Immature natural killer cell (primary cell): ENCODE data around the gene ADGRB2. TPM values are rescaled to one million over a fixed set of nuclear protein-coding genes. Genes with fewer than 3 reads are reported as not detected.

ENCODE experiments used
- DNase-seq, 3 donors: peaks; one replicate each; pipeline ENCODE4 v3.0.0; 2022; ENCODE audit warnings: mixed read lengths in 1 of 3
- H3K27ac Mint-ChIP-seq, 6 donors: one replicate each; pipeline ENCODE4 v1.8.0; 2020; ENCODE audit warnings: mixed read lengths in 6 of 6, mild to moderate bottlenecking in 5 of 6, inconsistent platforms in 4 of 6, moderate library complexity in 3 of 6
- H3K27me3 Mint-ChIP-seq, 3 donors: one replicate each; pipeline ENCODE4 v1.8.0; 2020 to 2021; ENCODE audit warnings: low read depth in 3 of 3, mild to moderate bottlenecking in 3 of 3, mixed read lengths in 3 of 3, moderate library complexity in 3 of 3, inconsistent platforms in 1 of 3
- H3K36me3 Mint-ChIP-seq, 3 donors: one replicate each; pipeline ENCODE4 v1.8.0; 2020; ENCODE audit warnings: mixed read lengths in 3 of 3, inconsistent platforms in 2 of 3, mild to moderate bottlenecking in 2 of 3
- H3K4me1 Mint-ChIP-seq, 2 donors: one replicate each; pipeline ENCODE4 v1.8.0; 2020; ENCODE audit warnings: inconsistent platforms in 2 of 2, mild to moderate bottlenecking in 2 of 2, mixed read lengths in 2 of 2, moderate library complexity in 1 of 2
- H3K4me3 Mint-ChIP-seq, 5 donors: one replicate each; pipeline ENCODE4 v1.8.0; 2020; ENCODE audit warnings: mild to moderate bottlenecking in 5 of 5, mixed read lengths in 5 of 5, inconsistent platforms in 3 of 5, moderate library complexity in 3 of 5
- H3K9me3 Mint-ChIP-seq, 6 donors: one replicate each; pipeline ENCODE4 v1.8.0; 2020; ENCODE audit warnings: mild to moderate bottlenecking in 6 of 6, mixed read lengths in 6 of 6, inconsistent platforms in 4 of 6, moderate library complexity in 3 of 6
- polyA plus RNA-seq, 3 donors: library from polyadenylated mRNA; unstranded; fragments of 300-500 nt; fragmentation: Illumina TruSeq; gene quantifications; one replicate each; pipeline ENCODE4 v1.2.3, GENCODE V29; 2021

Gene ADGRB2
- polyA plus RNA-seq, 3 donors from 2014 or later = 0.36 to 2.1 TPM; not detected in 1

DNA sequence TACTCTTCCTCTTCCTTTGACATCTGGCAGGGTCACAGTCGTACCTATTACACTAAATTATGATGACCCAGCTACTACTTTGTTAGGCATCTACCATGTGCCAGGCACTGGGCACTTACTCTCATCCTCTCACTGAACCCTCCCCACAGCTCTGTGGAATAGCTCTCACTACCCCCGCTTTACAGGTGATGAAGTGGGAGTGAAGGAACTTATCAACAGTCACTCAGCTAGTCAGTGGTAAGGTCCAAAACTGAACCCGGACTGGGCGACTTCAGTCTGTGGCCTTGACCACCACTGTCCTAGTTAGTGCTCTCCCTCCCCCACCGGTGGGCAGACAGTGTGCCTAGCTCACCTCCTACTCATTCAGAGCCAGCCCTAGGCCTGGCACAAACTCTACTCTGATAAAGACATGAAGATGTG, 12.3 kb downstream of the ADGRB2 start:
- H3K27ac Mint-ChIP-seq = peak overlapping the region; percentile 75 to 93 (median 86)
- H3K4me1 Mint-ChIP-seq = peaks cover 70 to 72% of the 10 kb centered on the region in 2 donors
- H3K27me3 Mint-ChIP-seq = peaks cover 0 to 6% (median 3%) of the 10 kb centered on the region in 3 donors
- no peak for DNase-seq
- H3K4me3 Mint-ChIP-seq = peak overlapping the region; percentile 63 to 88 (median 86)
- peaks cover 0 to 2% (median 0%) of the 10 kb centered on the region in 3 donors for H3K36me3 Mint-ChIP-seq
- H3K9me3 Mint-ChIP-seq = no peaks in the 10 kb centered on the region

DNA sequence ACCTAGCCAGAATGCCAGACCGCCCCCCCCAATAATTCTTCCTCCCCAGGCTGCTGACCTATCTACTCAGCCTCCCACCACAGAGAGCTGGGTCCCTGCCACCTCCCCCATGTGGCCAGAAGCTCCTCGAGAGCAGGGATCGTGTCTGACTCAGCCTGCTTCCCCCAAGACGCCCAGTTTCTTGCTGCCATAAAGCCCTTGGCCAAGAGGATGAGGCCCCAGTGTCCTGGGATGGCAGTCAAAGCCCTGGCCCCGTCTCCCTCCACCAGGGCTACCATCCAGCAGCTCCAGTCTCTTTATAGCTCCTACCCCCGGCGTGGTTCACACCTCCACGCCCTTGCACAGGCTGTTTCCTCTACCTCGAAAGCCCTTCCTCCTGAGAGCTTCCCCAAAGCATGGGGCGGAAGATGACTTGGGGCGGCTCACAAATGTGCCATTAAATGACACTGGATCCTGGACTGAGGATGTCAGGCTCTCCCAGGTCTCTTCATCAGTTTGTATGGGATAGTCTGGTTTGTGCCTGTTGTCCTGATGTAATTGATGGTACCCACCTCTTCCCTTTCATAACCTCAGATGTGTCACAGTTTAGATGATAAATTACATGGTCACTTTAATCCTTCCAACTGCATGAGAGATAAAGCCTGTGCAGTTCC, 13.2 kb downstream of the ADGRB2 start:
- Mint-ChIP-seq H3K27me3 (peaks cover 0 to 8% (median 3%) of the 10 kb centered on the region in 3 donors), H3K9me3 (no peaks in the 10 kb centered on the region), H3K4me1 (peaks cover 78 to 81% of the 10 kb centered on the region in 2 donors), H3K27ac (peak overlapping the region; percentile 75 to 94 (median 92)), H3K4me3 (peak overlapping the region; percentile 78 to 86 (median 80)), H3K36me3 (peaks cover 0 to 4% (median 0%) of the 10 kb centered on the region in 3 donors)
- peak; percentile 70 to 74 (median 73) for DNase-seq

- DNase-seq = peak in 1 of 3 donors; percentile 20
- H3K27ac Mint-ChIP-seq = peak overlapping the region; percentile 75 to 94 (median 92)
- H3K4me1 Mint-ChIP-seq = peaks cover 85 to 88% of the 10 kb centered on the region in 2 donors
Observed at GRCh38 chr1:31749785-31750735, 14.1 kb downstream of the ADGRB2 start.

DNA sequence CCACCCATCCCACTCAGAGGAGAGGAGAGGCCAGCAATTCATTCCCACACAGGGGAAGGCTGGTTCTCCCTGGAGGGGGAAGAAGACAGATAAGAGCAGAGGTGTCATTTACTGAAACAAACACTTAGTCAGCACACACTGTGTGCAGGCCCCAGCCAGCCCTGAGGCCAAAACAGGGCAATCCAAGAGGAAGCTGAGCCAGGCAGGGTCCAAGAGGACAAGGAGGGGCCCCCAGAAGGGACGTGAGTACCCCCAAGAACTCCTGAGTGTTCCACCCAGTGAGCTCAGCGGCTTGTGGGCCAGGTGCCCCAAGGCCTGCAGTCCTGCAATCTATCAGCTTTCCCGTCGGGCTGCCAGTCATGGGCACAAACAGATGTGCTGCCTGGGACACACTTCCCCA, 15.8 kb downstream of the ADGRB2 start:
- H3K4me3 Mint-ChIP-seq = peak overlapping the region; percentile 31 to 86 (median 51)
- H3K27me3 Mint-ChIP-seq = peaks cover 0 to 10% (median 3%) of the 10 kb centered on the region in 3 donors
- H3K4me1 Mint-ChIP-seq = peaks cover 81 to 84% of the 10 kb centered on the region in 2 donors
- no peak for DNase-seq
- H3K9me3 Mint-ChIP-seq = no peaks in the 10 kb centered on the region
- peaks cover 0 to 4% (median 0%) of the 10 kb centered on the region in 3 donors for H3K36me3 Mint-ChIP-seq
- peak overlapping the region in 5 of 6 donors; percentile 55 to 96 (median 67) for H3K27ac Mint-ChIP-seq

More at GRCh38 chr1:31749785-31750735, 14.1 kb downstream of the ADGRB2 start:
- Mint-ChIP-seq H3K4me3 (peak overlapping the region; percentile 78 to 86 (median 80)), H3K9me3 (no peaks in the 10 kb centered on the region), H3K27me3 (peaks cover 0 to 8% (median 3%) of the 10 kb centered on the region in 3 donors), H3K36me3 (peaks cover 0 to 4% (median 0%) of the 10 kb centered on the region in 3 donors)

DNA sequence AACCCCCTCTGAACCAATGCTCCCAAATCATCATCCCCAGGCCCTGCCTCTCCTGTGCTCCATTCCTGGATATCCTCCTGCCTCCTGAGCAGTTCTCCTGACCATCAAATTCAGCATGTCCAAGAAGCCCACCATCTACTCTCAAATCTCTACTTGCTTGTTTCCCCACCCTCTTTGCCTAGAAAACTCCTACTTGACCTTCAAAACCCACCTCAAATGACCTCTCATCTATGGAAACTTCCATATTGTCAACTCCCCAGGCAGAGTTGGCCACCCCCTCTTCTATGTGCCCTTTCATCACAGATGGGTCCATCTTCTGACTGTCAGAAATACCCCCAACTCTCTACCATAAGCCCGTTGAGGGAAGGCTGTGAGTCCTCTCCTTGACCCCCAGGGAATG, 16.8 kb downstream of the ADGRB2 start:
- Mint-ChIP-seq H3K27ac (peak overlapping the region; percentile 81 to 96 (median 90)), H3K36me3 (peaks cover 0 to 4% (median 0%) of the 10 kb centered on the region in 3 donors), H3K4me1 (peaks cover 70 to 75% of the 10 kb centered on the region in 2 donors), H3K4me3 (peak overlapping the region; percentile 79 to 92 (median 87)), H3K9me3 (no peaks in the 10 kb centered on the region), H3K27me3 (peaks cover 0 to 8% (median 3%) of the 10 kb centered on the region in 3 donors)
- DNase-seq = no peak

DNA sequence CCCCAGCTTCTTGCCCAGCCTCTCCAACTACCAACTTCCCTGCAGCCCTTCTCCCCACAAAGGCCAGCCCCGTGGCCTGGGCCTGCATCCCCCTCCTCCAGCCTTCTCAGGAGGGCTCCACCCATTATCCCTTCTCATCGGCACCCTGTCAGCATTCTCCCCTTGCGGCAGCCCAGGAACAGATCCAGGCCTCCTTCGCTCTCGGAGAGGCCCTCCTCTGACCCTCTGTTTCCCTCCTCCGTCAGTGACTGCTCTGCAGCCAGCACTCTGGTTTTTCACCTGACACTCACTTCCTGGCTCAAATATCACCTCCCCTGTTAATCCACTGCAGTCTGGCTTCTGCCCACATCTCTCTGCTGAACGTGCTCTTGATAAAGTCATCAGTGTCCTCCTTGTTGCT, 17.5 kb downstream of the ADGRB2 start:
- Mint-ChIP-seq H3K9me3 (no peaks in the 10 kb centered on the region), H3K27ac (peak overlapping the region; percentile 81 to 96 (median 90)), H3K4me1 (peaks cover 64 to 70% of the 10 kb centered on the region in 2 donors), H3K36me3 (peaks cover 0 to 4% (median 0%) of the 10 kb centered on the region in 3 donors), H3K27me3 (peaks cover 0 to 8% (median 3%) of the 10 kb centered on the region in 3 donors), H3K4me3 (peak overlapping the region; percentile 79 to 92 (median 87))
- peak; percentile 39 to 54 (median 45) for DNase-seq

GRCh38 chr1:31745946-31746670, 18.0 kb downstream of the ADGRB2 start:
- no peaks in the 10 kb centered on the region for H3K9me3 Mint-ChIP-seq
- DNase-seq = no peak
- H3K27ac Mint-ChIP-seq = peak overlapping the region; percentile 81 to 96 (median 90)
- peaks cover 0 to 8% (median 3%) of the 10 kb centered on the region in 3 donors for H3K27me3 Mint-ChIP-seq
- peak overlapping the region; percentile 79 to 92 (median 87) for H3K4me3 Mint-ChIP-seq
- H3K4me1 Mint-ChIP-seq = peaks cover 58 to 65% of the 10 kb centered on the region in 2 donors
- H3K36me3 Mint-ChIP-seq = peaks cover 0 to 4% (median 0%) of the 10 kb centered on the region in 3 donors

GRCh38 chr1:31745096-31745945, 18.8 kb downstream of the ADGRB2 start:
- Mint-ChIP-seq H3K4me1 (peaks cover 50 to 57% of the 10 kb centered on the region in 2 donors), H3K27ac (peak overlapping the region in 2 of 6 donors; percentile 9 to 32), H3K36me3 (peaks cover 0 to 8% (median 0%) of the 10 kb centered on the region in 3 donors), H3K4me3 (peak overlapping the region in 4 of 5 donors; percentile 41 to 87 (median 68)), H3K9me3 (no peaks in the 10 kb centered on the region), H3K27me3 (peaks cover 0 to 8% (median 3%) of the 10 kb centered on the region in 3 donors)
- DNase-seq = peak; percentile 54 to 64 (median 55)

GRCh38 chr1:31744165-31744888, 19.8 kb downstream of the ADGRB2 start:
- DNase-seq = no peak

DNA sequence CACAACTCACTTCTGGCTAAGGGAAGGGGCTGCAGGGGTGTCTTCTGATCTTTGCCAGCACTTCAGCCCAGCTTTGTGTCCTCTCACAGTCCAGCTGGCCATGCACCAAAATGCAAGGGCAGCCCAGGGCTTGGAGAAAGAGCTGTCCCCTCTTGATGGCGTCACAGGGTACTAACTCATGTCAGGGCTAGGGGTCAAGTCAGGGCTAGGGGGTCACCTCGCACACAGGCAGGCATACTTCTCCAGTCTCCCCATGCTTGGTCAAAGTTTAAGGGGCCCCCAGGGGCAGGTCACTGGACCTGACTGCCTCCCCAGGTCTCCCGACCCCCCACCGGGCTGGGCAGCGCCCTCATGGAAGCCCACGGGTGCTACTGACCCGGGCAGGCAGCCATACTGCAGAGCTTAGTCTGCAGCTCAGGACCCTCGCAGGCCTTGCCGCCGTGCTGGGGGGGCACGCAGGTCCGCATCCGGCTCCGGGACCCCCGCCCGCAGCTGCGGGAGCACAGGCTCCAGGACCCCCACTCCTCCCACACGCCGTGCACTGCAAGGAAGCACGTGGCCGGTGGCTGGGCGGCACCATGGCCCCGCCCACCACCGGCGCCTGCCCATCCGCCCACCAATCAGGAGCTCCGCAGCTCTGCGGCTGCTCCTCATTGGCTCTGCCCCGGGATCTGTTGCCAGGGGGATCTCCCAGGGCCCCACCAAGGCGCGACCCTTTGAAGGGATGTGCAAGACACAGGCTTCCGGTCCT, 21.5 kb downstream of the ADGRB2 start:
- H3K9me3 Mint-ChIP-seq = no peaks in the 10 kb centered on the region
- H3K36me3 Mint-ChIP-seq = peaks cover 0 to 13% (median 4%) of the 10 kb centered on the region in 3 donors
- no peak overlapping the region for H3K27ac Mint-ChIP-seq
- no peak for DNase-seq
- H3K4me1 Mint-ChIP-seq = peaks cover 23 to 34% of the 10 kb centered on the region in 2 donors
- H3K4me3 Mint-ChIP-seq = no peak overlapping the region
- H3K27me3 Mint-ChIP-seq = peaks cover 0 to 4% (median 2%) of the 10 kb centered on the region in 3 donors

More at GRCh38 chr1:31744165-31744888, 19.8 kb downstream of the ADGRB2 start:
- H3K36me3 Mint-ChIP-seq = peaks cover 0 to 13% (median 4%) of the 10 kb centered on the region in 3 donors
- H3K4me1 Mint-ChIP-seq = peaks cover 40 to 51% of the 10 kb centered on the region in 2 donors
- H3K4me3 Mint-ChIP-seq = no peak overlapping the region
- no peak overlapping the region for H3K27ac Mint-ChIP-seq
- peaks cover 0 to 6% (median 2%) of the 10 kb centered on the region in 3 donors for H3K27me3 Mint-ChIP-seq
- no peaks in the 10 kb centered on the region for H3K9me3 Mint-ChIP-seq

DNA sequence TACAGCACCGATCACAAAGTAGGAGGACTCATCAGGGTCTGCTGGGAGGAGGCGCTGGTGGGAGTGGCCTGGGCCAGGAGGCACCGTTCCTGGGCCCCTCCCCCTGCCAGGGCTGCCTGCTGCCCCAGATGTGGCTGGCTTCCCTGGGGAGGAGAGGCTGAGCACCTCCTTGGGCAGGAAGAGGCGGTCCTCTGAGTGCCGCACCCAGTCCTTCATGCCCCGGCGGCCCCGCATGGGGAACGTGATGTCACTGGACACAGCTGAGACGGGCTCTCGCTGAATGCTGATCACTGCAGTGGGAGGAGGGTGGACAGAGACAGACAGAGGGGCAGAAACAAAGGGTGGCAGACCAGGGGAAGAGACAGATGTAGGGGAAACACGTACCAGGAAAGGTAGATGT, 24.8 kb downstream of the ADGRB2 start:
- H3K27ac Mint-ChIP-seq = peak overlapping the region in 1 of 6 donors; percentile 80
- H3K36me3 Mint-ChIP-seq = peaks cover 0 to 14% (median 9%) of the 10 kb centered on the region in 3 donors
- H3K9me3 Mint-ChIP-seq = no peaks in the 10 kb centered on the region
- peaks cover 0 to 10% of the 10 kb centered on the region in 2 donors for H3K4me1 Mint-ChIP-seq
- peaks cover 0 to 4% (median 2%) of the 10 kb centered on the region in 3 donors for H3K27me3 Mint-ChIP-seq
- no peak overlapping the region for H3K4me3 Mint-ChIP-seq
- DNase-seq = no peak
